Gastrocnemius medialis (tissue), 4 donors: ENCODE data around the gene MASP1.

ENCODE experiments used
- POLR2A ChIP-seq, 2 donors: fragments of 450-650 bp; IDR thresholded peaks; one replicate each; pipeline ENCODE4 v1.6.1; 2017; ENCODE audit warnings: antibody characterized with exemption in 2 of 2, mild to moderate bottlenecking in 2 of 2, moderate library complexity in 2 of 2
- TF ChIP-seq, protein P1 (sequence below), 5 experiments: fragments of 450-650 bp in 3 of 5; fragments of 200-600 bp in 2 of 5; sonication (generic) in 2 of 5; IDR thresholded peaks in 4 of 5; conservative IDR thresholded peaks in 1 of 5; 1 replicate in 4 of 5; 2 replicates in 1 of 5; pipeline ENCODE4 v1.5.1; 2016 to 2019; ENCODE audit warnings: antibody characterized with exemption in 5 of 5, mild to moderate bottlenecking in 3 of 5, moderate library complexity in 3 of 5

- TF ChIP-seq, protein P1, sequence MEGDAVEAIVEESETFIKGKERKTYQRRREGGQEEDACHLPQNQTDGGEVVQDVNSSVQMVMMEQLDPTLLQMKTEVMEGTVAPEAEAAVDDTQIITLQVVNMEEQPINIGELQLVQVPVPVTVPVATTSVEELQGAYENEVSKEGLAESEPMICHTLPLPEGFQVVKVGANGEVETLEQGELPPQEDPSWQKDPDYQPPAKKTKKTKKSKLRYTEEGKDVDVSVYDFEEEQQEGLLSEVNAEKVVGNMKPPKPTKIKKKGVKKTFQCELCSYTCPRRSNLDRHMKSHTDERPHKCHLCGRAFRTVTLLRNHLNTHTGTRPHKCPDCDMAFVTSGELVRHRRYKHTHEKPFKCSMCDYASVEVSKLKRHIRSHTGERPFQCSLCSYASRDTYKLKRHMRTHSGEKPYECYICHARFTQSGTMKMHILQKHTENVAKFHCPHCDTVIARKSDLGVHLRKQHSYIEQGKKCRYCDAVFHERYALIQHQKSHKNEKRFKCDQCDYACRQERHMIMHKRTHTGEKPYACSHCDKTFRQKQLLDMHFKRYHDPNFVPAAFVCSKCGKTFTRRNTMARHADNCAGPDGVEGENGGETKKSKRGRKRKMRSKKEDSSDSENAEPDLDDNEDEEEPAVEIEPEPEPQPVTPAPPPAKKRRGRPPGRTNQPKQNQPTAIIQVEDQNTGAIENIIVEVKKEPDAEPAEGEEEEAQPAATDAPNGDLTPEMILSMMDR (IDR thresholded peaks at IDR 0.05 in 4 of 5, conservative IDR thresholded peaks at IDR 0.05 in 1 of 5) = no peak
- TF ChIP-seq POLR2A (IDR thresholded peaks at IDR 0.05) = no peak
Observed at GRCh38 chr3:187213616-187214015, 77.9 kb downstream of the MASP1 start.
